Measurements from ENCODE around the gene NRF1.

DNA sequence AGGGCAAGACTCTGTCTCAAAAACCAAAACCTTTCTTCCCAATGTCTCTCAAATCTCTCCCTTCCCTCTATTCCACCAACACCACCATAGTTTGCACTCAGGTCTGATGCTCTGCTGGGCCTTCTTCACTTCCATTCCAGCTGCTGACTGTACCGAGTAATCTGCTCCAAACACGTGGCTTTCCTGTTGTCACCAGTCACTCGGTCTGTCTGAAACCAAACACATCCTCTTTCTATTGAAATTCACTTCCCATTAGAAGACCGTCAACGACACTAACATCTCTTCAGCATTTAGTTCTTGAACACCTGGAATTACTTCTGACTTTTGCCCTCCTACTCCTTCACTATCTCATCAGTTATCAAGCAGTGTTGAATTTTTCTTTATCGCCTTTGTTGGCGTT lies 4.7 kb upstream of the NRF1 start:
- TF ChIP-seq POLR2A (IDR thresholded peaks at IDR 0.05; ENCODE audit: low read depth, low read length) (no peak), FOXM1 (IDR thresholded peaks at IDR 0.05; ENCODE audit: low read depth, low read length) (no peak), ZSCAN29 (IDR thresholded peaks at IDR 0.05) (no peak), SIN3A (IDR thresholded peaks at IDR 0.05; ENCODE audit: low read depth, low read length) (no peak), EP300 (IDR thresholded peaks at IDR 0.05; ENCODE audit: borderline replicate concordance in 1 of 2, control insufficient read depth in 1 of 2, low read depth in 2 of 2, low read length in 2 of 2) (no peak), ATF7 (IDR thresholded peaks at IDR 0.05; ENCODE audit: low read depth) (no peak), POLR2AphosphoS5 (IDR thresholded peaks at IDR 0.05; ENCODE audit: low read length) (no peak)
